GM21423 (cell line): ENCODE measurements around the gene AKAP6.

Experiments
- ATAC-seq: cut with Tn5 transposase; IDR thresholded peaks from one replicate; pipeline ENCODE4 v1.9.1; 2021; ENCODE audit warnings: mild to moderate bottlenecking, moderate library complexity; ENCODE audit not compliant: unreplicated experiment

The AKAP6 gene

DNA sequence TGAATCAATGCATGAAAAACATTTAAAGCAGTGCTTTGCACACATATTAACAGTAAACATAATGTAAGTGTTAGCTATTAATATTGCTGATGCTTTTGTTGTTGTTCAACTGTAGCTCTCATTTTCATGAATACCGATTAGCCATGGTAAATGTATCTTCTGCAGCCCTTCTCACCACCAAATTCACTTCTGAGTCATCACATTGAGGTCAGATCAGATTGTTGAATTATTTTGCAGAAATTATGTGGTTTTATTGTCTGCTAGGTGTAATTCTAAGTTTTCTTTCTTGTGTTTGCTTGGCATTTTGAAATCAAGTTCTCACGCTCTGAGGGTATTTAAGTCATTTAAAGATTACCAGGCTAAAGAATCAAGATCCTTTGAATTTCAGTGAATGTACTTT is 74.6 kb downstream of the AKAP6 start:
- no peak for ATAC-seq

DNA sequence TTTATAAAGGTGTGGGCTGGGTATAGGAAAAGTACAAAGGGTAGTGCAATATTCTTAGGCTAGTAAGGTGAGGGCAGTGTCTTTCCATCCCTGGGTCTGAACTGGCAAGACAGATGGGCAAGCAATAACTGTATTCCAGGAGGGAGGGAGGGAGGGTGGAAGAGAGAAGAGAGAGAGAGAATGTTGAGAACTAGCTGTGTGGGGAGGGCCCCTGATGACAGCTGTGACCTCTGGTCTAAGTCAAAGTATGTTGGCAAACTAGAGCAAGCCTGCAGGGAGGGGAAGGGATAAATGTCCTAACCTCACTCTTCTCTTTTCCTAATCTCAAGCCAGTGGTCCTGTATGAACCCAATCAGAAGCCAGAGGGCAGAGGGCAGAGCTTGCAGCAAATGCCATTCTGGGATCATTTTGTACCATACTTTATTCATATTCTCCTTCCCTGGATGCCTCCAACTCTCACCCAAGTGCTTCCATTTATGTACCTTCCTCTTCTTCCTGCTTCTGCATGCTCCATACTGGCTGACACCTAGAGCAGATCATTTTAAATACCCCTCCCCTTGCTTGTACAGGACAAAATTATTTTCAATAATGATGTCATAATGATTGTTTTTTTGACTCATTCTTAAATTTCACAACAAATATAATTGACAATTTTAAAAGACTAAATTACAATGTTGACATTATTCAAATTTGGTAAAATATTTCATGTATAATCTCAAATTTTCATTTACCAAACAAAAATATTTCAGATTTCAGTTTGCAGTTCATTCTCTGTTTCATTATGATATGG is 75.9 kb downstream of the AKAP6 start:
- ATAC-seq: no peak

DNA sequence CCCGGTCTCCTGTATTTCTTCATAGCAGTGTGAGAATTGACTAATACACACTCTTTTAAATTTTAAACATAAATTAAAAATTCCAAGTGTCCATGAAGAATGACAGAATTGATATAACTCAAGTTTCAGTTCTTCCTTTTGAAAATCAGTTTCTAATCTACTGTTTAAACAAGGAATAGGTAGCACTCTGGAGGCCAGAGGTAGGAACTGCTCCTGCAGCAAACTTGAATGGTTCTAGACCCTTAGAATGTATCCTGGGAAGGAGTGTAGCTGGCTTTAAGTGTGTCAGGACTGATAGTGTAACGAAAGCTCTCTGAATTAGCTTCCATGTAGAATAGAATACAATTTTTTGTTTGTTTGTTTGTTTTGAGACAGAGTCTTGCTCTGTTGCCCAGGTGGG is 76.8 kb downstream of the AKAP6 start:
- ATAC-seq: no peak

DNA sequence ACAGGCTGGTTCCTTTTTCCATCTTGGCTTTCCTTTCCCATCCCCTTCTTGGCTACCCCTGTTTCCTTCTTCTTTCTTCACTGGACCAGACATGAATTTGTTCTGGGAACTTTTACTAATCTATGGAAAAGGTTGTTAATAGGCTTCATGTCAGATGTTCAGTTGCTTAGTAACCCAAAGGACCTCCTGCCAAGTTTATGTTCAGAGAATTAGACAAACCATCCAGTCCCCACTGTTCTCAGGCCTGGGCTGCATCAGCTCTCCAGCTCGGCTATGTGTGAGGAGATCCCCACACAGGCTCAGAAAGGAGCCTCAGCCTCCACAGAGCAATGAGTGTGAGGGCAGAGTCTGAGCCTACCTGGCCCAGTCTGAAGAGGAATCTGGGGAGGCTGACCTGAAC is 78.0 kb downstream of the AKAP6 start:
- ATAC-seq: no peak

DNA sequence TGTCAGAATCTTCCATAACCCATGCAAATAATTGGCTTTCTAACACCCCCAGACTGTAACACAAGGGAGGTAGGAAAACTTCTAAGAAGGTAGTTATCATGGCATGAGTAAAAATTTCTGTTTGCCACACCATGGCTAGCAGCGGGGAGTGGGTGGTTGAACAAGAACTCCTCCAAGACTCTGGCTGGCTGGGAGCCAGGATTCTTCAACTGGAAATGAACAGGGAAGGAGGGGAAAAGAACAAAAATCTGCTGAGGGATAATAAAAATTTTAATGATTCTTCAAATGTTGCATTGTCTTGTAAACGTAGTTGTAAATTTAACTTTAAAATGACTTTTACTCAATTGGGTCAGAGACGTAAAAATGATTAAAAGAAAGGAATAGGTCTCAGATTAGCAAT is 78.9 kb downstream of the AKAP6 start:
- no peak for ATAC-seq

DNA sequence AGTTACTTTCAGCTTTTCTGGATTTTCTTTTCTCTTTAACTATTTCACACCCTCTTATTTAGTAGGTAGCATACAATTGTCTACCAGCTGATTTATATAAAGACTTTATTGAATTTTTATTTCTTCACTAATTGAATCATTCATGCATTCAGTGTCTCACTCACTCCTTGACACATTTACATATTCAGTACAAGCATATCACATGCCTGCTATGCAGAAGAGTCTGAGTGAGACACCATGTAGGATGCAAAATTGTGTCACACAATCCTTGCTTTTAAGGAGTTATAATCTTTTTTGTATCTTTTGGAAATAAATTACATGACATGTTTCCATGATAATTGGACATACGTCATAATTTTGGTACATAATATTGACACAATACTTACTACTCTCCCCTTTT is 83.0 kb downstream of the AKAP6 start:
- ATAC-seq: no peak

DNA sequence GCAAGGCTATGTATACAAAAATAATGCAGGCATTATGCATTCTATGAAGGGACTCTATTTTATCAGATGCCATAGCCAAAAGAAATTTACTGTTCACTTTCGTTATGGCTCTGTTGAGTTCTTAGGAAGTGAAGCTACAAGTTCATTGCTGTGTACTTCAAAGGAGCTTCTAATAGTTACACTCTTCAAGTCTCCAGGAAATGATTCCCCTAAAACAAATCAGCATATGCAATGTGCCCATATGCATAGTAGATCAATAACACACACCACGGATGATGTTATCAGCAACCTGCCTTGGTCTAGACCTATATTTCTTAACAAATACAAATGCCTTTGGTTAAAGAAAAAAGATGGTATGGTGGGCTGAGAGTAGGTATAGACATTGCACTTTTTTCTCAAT is 83.4 kb downstream of the AKAP6 start:
- ATAC-seq: no peak

DNA sequence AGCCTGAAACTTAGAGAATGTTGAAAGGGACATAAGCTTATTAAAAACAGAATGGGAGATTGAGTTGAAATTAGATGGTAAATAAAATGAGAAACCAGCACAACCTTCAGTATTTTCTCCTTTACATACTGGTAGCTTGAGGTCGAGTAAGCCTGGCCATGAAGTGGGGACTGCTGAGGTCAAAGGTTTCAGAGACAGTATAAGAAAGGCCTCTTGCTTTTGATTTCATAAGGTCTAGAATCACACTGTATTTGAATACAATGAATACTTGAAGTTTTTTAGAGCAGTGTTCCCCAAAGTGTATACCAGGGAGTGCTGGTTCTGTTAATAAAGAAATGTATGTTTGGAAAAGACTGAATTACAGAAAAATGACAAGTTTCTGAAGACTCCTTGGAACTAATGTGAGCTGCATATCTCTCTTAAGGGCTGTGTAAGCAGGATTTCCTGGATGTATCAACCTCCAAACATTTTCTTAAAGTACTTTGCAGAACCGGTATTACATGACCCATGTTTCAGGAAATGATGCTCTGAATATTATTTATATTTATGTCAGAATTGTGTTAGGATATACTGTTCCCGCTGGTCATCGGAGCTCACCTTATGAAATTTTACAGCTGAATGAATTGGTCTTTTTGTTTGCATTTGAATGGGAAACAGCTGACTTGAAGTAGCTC is 85.0 kb downstream of the AKAP6 start:
- no peak for ATAC-seq

DNA sequence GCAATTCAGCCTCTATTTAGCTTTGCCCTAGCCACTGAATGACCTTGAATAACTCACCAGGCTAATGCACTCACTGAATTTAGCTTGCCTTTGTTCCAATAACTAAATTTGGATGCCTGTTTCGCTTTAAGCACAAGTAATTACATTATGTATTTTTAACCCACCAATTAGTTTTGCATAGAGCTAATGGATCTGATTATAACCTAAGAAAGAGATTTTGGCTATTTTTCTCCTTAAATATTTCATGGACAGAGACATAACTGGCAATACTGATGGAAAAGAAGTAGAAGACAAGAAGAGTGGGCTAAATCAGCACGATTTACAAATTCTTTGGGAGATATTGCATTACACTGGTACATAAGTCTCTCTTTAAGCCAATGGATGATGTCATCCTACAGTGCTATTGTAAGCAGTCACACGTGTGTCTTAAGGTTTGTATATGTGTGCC is 85.7 kb downstream of the AKAP6 start:
- ATAC-seq: no peak

DNA sequence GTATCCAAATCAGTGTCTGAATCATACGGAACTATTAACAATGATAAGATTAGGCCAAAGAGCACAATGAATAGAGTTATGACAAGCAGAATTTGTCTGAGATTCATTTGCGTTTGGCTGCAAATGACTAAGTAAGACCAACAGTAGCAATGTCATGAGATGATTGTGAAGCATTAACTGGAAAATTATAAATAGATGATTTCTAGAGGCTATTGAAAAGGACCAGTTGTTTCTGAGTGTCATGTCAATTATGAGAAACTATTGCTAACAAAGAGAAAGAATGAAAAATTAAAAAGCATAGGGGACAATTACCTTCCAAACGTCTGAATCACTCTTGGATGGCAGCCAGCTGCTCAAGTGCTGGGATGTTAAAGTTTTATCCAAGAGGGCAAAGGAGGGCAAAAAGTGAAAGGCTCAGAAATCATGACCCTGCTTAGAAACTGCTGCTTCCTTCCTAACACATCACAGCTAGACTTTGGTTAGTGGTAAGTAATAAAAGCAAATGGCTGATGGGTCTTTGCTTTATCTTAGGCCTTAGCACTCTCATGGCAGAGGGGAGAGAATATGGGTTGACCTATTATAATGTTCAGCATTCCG is 89.0 kb downstream of the AKAP6 start:
- no peak for ATAC-seq

DNA sequence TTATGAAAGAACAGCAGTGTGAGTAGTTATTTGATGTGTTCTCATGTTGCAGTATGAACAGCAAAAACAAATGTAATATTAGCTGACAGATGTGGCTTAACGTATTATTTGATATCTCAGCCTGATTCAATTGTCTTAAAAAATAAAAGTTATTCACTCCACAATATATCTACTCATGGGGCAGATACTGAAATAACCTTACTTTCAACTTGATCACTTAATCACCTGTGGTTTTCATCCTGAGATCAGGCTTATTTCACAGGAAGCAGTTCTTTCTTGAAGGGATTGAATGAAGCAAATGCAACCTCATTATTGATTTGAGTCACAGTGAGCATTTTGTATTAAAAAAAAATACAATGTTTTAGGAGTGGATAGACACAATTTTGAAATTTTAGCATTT is 90.3 kb downstream of the AKAP6 start:
- no peak for ATAC-seq

DNA sequence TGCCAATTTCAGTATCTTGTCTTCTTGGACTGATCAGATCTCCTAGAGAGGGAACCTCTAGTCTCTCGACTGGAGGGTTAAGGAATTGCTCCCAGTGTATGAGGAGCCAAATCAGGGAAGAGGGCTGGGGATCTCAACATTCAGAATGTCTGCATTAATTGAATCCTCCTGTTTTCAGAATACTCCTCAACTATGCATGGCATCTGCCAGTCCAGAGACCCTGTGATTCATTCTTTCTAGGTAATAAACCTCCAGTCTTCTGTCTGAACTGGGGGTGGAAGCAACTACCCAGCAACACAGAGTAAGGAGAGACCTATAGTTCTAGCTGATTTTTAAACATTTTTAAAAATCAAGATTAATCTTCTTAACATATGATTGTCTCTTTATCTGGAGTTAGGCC is 92.7 kb downstream of the AKAP6 start:
- ATAC-seq: no peak

DNA sequence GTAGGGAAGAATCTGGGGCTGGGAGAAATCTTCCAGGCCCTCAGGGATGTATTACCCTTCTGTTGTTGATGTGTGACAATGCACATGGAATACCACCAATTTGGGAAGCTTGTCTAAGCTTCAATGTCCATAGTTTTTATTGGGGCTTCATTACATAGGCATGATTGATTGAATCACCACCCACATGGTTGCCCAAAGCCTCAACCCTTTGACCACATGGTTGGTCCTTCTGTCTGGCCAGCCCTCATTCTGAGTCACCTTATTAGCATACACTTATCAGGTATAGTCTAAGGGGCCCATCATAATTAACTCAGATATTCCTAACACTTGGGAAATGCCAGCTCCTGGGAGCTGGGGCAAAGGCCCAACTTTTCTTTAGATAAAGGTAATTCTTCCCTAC is 93.3 kb downstream of the AKAP6 start:
- ATAC-seq: no peak

DNA sequence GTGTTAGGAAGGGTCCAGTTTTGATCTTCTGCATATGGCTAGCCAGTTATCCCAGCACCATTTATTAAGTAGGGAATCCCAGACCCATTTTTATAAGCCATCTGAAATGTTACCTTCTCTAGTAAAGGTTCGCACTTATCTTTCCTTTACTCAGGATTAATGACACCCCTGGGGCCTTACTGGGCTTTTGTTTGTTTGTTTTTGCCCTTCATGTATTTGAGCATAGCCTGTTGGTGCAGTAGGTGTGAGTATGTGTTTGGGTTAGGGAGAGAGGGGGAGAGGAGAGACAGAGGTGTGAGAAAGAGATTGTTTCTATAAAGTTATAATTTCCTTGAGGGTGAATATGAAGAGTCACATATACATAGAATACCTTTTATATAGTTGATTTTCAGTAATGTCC is 96.9 kb downstream of the AKAP6 start:
- no peak for ATAC-seq

DNA sequence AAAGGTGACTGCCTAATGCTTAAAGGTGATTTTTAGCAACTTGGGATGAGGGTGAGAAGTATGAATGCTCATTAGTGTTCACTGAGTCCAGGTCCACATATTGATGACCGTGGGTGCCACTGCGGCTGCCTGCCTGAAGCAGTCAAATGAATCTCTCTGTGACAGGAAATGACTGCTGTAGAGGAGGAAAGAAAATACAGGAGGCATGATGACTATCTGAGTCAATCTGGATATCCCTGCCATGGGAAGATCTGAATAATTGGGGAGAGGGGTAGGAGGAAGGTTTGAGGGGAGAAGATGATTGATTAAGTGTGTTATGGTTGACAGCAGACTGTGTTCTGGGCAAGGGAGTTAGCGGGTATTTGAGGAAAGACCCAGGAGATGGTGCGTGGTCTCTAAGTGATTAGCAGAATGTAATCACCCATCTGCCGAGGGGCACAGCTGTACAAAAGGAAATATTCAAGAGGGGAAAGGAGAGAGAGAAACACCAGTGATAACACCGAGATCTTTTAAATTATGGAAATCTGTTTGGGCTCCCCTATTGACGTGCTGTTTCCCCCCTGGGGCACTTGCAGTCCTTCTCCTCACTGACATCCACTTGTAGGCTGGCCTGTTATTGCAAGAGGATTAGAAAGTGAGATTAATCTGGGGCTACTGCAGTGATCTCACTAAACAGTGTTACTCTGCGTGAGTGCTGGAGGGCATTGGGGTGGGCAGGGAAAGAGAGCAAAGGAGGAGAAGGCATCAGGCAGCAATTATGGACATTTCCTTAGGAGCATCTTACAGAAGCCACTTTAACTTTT is 97.7 kb downstream of the AKAP6 start:
- no peak for ATAC-seq

DNA sequence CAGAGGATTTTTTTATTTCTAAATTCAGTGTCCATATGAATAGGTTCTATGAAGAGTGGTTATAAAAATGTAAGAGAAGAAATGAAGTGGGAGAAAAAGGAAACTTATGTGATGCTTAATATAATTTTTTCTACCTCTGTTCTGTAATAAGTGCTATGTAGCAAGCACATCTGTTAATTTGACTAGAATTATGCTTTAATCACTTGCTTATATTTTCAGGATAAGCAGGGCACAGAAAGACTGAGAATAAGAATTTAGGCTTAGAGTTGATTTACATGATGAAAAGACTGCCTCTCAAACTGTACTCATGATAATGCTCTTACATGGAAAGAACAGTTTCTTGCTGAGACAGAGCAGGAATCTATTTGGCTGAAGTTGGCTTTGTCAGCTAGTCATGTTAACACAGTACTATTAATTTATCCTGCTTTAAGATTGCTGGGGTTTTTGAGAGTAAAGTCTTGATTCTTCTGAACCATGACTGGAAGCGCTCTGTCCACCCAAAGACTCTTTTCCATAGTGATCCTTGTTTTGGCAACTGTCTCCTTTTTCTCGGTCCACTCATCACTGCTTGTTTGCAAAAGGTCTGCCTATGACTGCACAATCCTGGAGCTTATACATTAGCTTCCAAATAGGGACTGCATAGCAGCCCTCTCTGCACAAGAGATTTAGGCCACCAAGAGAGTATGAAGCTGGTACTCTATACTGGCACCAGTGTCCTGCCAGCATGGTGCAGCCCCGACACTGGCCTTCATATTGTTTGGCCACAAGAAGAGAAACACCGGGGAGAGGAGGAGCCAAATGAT is 98.8 kb downstream of the AKAP6 start:
- ATAC-seq: no peak

DNA sequence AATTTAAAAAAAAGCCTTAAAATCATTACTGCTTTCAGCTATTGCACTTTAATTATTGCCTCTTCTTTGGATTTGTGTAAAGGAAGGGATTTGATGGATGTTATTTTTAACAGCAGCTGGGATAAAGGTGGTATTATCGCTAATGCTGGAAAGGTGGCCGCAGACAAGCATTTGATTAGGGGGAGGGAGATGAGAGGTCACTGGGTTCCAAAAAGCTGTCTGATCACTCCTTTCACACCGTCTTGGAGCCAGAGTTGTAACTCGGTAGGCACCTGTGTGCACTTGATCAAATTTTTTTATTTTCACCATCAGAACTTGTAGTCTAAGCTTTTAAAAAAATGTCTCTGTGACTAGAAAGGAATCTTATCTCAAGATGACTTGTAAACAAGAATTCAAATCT is 99.8 kb downstream of the AKAP6 start:
- no peak for ATAC-seq

DNA sequence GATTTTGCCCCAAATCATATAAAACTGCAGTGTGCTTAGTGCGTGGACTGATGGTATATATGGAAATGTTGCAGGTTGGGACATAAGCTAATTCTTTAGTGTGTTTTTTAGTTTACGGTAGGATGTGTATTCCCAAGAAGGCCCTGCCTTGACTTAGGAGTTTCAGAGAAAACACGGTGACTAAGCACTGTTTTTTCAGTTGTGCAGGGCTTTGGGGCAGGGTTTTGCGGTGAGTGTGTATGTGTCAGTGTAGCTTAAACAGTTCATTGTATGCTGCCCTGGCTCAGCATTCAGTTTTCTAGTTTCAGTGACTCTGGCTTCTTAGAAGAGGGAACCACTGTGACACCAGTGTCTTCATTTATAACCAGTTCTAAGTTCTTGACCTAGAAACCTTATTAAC is 101.2 kb downstream of the AKAP6 start:
- no peak for ATAC-seq

DNA sequence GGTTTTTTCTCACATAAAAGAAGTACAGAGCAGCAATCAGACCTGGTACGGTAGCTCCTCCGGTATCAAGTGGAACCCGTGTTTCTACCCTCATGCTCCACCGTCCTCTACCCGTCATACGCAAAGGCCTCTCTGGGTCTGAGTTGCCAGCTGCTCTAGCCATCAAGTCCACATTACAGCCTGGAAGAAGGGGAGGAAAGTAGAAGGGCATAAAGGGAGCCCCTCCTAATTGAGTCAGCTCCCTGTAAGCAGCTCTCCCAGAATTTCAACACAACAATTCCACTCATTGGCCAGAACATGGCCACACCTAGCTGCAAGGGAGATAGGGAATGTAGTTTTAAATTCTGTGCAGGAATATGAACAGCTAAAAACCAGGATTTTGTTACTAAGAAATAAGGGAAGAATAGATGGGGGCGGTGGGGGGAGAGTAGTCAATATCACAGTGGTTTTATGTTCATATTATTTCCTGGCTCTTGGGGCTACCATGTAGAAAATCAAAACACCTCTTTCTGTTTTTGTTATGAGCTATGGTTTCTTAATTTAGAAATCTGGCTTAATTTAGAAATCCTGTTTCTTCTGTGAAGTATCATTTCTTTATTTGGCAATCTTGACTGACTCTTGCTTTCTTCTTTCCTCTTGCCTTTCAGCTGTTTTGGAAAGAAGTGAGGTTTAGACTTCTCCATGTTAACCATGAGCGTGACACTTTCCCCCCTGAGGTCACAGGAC is 103.9 kb downstream of the AKAP6 start:
- no peak for ATAC-seq

DNA sequence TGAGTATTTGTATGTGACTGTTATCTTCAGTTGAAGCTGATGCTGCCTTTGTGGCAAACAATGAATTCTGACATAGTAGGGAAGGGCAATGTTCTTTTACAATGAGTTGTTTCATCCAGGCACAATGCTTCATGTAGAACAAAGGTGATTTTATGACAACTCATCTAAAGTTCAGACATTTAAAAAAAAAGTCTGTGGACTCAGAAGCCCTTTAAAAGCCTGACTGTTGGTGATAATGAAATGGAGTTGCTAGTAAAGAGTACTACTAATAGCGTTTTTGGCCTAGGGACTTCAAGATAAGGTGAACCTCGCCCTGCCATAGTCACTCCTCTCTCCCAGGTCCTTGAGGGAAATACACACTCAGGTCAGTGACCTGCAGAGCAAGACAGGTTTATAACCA is 105.1 kb downstream of the AKAP6 start:
- no peak for ATAC-seq
